Umbilical cord (tissue), 2 donors: ENCODE data around the gene WASF1. TPM values are rescaled to one million over a fixed set of nuclear protein-coding genes. Genes with fewer than 3 reads are reported as not detected.
A peak's percentile ranks its signal among the peaks of the same experiment; 100 is the strongest.

Source experiments
- DNase-seq: peaks from one replicate; pipeline ENCODE4 v3.0.0-alpha.2; 2015; ENCODE audit warnings: low spot score
- total RNA-seq: library from RNA; depleted of rRNA; stranded (reverse); fragments of >200 nt; gene quantifications from one replicate; pipeline ENCODE4 v1.2.3, GENCODE V29; 2014; ENCODE audit warnings: low replicate concordance; ENCODE audit not compliant: insufficient read depth

WASF1 gene
- total RNA-seq: 4.8 TPM

DNA sequence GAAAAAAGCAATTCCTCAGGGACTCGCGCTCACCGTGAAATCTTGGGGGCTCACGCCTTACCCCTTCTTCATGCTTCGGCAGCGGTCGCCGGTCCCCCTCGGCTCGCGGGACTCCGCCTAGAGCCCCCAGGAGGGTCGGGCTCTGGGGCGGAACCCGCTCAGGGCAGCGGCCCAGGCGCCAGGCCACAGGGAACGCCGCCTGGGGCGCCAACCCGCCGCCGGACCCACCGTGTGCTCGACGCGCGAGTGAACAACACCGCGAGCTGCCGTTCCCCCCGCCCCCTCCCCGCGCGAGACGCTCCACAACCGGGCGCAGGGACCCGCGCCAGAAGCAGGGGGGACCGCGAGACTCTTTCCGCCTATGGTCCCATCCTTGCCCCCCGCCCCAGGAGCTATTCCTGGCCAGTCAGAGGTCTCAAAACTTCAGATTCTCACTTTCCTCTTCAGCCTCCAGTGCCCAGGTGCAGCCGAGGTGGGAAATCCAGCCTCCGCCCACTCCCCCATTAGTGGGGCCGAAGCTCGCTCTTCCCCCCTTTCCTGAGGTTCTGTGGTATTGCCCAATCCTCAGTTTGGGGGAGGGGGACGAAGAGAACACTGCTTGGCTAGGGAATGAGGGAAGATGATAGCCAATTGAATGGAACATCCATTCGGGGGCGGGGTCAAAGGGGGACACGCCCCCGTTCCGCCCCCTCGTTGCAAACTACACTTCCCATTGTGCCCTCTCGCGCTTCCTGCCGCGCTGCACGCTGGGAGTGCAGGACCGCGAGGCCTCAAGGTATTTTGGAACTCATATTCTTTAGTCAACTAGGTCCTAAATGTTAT lies at the start of gene WASF1:
Gene WASF1 (minus strand): TSS at position 265 of the 822 bp plus-strand sequence. CDS start 52,069 bp downstream, outside the sequence.
- DNase-seq: peak; percentile 98

DNA sequence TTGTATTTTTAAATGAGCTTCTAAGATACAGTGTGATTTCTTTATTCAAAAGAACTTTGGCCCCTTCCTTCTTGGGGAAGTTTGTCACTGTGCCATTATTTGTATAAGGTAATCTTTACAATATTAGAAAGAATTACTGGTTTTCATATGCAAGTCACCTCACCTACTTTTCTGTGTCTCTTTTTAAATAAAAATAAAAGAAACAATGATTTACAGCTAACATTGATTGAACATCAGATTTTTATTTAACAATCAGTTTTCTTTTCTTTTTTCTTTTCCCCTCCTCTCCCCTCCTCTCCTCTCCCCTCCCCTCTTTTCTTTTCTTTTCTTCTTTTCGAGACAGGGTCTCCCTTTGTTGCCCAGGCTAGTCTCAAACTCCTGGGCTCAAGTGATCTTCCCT lies 46.8 kb upstream of the WASF1 start:
- DNase-seq: no peak

DNA sequence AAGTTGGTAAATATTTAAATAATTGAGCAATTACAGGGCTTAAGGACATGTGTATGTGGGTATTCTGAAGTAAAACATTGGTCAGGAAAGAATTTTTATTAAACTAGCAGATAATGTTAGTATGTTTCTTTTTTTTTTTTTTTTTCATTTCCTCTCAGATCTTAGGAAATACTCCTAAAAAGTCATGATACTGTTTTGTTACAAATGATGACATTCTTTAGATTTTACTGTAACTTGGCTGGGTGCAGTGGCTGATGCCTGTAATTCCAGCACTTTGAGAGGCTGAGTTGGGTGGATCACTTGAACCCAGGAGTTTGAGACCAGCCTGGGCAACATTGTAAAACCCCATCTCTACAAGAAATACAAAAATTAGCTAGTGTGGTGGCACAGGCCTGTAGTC lies 42.3 kb upstream of the WASF1 start:
- no peak for DNase-seq

GRCh38 chr6:110217266-110217665 lies 37.8 kb upstream of the WASF1 start:
- DNase-seq: no peak

GRCh38 chr6:110216140-110216539 lies 36.7 kb upstream of the WASF1 start:
- no peak for DNase-seq

GRCh38 chr6:110214338-110214737 lies 34.9 kb upstream of the WASF1 start:
- DNase-seq: no peak

GRCh38 chr6:110211753-110212152 lies 32.3 kb upstream of the WASF1 start:
- DNase-seq: no peak

GRCh38 chr6:110207652-110208051 lies 28.2 kb upstream of the WASF1 start:
- no peak for DNase-seq

- no peak for DNase-seq
These were observed 21.8 kb upstream of the WASF1 start for GRCh38 chr6:110201151-110201884.

DNA sequence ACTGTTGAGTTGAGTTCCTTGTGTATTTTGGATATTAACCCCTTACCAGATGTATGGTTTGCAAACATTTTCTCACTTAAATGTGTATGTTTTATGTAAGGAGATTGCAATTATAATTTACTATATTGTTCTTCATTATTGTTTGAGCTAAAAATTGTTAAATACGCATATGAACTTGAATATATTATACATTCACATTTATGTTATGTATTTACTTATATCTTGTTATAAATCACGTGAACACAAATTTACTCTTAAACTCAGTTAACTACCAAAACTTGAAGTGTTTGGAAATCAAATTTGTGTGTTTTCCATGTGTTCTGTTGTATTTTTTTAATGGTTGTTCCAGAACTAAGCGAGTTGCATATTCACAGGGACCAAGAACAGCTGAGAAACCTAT lies 19.1 kb upstream of the WASF1 start:
- no peak for DNase-seq

DNA sequence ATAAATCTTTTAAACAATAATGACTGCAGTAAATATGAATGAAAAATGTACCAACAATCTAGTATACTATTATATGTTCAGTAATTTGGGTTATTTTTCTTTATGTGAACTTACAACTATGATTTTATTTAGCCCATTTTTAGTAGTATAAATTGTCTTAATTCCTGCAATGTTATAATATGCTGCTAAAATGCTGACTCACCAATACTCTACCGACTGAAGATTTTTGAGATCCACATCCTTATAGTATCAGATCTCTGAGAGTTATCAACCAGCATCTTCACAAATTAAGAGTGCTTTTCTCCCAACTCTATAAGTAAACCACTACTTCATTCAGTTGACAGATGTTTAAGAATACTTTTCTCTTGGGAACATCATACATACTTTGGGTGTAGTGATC lies 17.4 kb upstream of the WASF1 start:
- no peak for DNase-seq

DNA sequence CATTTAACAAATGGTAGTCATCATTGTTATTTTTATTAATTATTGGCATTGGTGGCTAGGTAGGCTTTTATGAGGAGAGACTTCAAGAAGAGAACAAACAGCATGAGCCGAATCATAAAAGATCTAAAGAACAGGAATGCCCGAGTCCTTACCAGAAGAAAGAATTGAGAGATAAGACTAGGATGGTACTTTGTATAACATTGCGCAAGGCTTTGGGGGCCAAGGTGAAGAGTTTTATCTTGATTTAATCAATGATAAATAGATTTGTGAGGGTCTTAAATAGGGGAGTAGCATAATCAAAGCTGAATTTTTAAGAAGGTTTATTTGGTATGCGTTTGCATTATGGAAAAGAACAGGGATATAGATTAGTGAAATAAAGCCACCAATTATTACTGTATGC lies 16.2 kb upstream of the WASF1 start:
- DNase-seq: no peak

DNA sequence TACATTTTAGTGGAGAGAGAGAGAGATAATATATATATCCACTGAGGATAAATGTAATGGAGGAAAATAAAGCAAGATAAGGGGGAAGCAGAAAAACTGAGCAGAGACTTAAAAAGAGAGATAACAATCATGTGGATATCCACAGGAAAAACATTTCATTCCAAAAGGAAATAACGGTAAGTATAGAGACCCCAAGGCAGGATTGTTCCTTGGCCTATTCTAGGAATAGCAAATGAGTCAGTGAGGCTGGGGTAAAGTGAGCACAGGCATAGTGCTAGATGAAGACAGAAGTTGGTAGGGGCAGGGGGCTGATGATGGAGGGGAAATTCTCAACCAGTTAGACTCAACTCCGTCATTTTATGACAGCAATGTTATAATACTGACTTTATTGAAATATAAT lies 12.0 kb upstream of the WASF1 start:
- no peak for DNase-seq

DNA sequence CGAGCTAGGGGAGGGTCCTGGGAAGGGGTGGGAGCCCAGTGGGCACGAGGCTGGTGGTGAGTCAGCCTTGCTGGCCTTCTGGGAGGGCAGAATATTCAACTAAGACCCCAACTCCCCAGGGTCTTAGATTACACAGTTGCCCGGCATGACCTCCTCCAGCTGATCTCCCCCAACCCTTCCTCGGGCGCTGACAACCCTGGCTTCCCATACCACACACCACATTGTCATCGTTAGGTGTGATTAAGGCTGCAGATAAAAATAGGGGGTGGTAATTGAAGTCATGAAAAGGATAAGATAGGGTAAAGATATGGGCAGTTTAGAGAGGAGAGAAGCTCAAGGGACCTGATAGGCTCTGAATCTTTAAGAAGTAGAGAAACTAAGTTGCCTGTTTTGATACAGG lies 11.3 kb upstream of the WASF1 start:
- DNase-seq: no peak

DNA sequence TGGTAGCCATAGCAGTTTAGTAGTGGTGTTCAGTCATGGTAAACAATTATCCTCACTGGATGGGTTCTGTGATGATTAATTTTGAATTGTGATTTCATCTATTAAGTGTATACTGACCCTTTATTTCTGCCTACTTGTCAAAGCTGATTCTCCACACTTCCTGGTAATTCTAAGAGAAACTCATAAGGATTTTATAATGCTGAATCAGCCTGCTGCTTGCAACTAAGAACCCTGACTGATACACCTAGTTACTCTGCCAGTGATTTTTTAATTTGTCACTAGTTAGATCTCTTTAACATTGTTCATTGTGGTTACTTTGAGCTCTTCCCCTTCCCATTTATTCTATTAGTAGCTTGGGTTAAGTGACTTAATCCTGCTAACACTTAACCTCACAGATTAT lies 9.3 kb upstream of the WASF1 start:
- no peak for DNase-seq

DNA sequence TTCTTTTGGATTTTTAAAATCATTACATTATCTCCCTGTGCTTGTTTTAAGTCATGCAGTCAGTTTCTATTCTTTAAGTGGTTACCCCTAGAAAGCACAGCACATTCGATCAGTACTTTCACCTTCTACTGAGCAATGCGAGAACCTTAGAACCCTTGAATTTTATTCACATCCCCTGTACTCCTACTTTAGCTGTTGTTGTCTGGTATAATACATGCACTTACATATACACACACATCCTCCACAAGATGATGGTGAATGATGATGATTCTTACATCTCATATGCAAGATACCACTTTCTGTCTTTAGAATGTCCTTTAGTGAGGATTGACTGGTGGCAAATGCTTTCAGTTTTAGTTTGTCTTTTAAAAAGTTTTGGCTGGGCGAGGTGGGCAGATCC lies 6.4 kb upstream of the WASF1 start:
- no peak for DNase-seq

- no peak for DNase-seq
These were observed 3.9 kb upstream of the WASF1 start for GRCh38 chr6:110183292-110183885.

- DNase-seq: no peak
These were observed 1.9 kb upstream of the WASF1 start for GRCh38 chr6:110181131-110182030.

DNA sequence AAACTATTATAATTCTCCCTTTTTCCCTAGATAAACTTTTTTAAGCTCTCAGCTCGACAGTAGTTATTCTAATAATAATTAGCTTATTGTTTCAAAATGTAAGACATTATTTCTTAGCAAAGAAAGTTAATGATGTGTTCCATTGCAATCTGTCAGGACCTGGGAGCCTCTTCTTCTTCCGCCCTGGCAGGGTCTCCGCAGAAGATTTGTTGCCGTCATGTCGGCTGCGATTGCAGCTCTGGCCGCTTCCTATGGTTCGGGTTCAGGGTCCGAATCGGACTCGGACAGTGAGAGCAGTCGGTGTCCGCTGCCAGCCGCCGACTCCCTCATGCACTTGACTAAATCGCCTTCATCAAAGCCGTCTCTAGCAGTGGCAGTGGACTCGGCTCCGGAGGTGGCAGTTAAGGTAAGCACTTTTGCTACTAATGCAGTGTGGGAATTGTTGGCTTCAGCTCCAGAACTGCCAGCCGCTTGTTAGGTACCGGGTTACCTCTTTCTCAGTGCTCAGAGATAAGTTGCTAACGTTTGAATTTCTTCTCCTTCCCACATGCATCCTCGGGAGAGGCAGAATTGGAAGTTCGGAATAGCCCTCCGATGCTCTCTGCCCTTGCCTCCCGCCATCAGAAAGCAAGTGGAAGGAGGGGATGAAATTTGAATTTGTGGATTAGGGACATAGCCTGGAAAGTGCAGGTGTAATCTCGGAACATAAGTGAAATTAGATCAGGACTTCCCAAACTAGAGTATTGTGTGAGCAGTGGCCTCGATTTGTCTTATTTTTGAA lies 948 bp upstream of the WASF1 start, which contains the start of gene CDC40:
Gene CDC40 (plus strand): TSS at position 200 of the 781 bp plus-strand sequence. CDS start 18 bp downstream, at position 218.
- no peak for DNase-seq

DNA sequence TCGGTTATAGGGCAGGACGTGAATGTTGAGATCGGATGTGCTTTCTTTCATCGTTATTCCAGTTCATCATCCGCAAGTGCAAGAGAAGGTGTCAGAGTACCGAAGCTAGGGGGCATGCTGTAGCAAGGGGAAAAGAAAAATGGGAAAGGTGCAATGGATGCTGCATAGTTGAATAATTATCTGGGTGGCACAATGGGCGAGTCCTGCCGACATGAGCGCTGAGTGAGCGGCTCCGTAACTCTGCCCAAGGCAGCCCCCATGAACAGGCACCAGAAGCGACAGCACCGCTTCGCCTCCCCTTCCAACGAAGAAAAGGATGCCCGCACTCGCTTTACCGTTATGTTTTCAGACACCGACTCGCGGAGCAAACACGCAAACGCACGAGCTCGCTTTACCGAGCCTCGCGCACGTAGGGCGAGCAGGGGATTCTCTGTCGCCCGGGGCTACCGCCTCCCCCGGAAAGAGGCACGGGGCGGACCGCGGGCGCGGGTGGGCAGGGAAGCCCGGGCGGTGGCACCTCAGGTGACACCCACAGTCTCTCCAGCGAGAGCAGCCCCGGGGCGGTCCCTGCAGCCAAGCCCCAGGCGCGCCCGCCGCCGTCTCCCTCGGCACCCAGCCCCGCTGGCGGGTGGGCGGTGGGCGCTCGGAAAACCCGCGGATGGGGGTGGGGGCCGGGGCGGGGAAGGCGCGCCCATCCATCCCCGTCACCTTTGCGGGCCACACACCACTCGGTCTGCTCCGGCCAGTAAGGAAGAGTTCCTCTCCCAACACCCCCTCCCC lies 654 bp downstream of the WASF1 start:
- peak; percentile 79 for DNase-seq
